ENCODE data around the gene BTN1A1. TPM values are rescaled to one million over a fixed set of nuclear protein-coding genes. Genes with fewer than 3 reads are reported as not detected.

BTN1A1 gene
- total and polyA plus RNA-seq, 12 donors: not detected

DNA sequence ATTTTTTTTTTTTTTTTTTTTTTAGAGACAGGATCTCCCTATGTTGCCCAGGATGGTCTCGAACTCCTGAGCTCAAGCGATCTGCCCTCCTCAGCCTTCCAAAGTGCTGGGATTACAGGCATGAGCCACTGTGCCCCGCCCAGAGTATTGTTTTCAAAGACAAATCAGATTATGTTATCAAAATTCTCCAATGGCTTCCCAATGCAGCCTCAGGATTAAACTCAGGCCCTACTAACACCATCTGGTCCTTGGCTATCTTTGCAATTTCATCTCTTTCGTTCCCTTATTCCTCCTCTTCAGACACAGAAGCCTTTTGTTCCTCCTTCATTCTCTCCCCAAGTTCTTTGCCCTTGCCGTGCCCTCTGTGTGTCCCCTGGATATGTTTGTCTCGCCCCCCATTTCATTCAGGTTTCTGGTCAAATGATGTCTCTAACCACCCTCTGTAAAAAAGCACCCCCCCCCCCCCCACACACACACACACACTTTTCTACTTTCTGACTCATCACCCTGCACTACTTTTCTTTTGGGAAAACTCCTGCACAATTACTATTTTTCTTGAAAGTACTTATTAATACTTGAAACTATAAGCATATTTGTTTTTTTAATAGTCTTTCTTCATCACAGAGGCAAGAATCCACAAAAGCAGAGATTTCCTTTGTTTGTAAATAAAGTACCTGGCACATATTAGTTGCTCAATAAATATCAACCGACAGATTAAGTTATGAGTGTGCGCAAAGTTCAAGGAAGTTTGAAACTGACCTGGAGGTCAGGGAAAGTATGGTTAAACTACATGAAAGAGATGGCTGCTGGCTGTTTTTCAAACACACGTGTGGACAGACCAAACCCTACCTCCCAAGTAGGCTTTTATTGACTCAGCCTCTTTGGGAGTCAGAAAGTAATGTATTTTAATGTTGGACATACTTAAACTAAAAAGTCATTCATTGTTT lies 16.7 kb downstream of the BTN1A1 start:
- Histone ChIP-seq H3K9me3 (no peaks in the 10 kb centered on the region), H3K4me1 (peaks cover 0 to 8% (median 5%) of the 10 kb centered on the region in 9 donors), H3K36me3 (no peaks in the 10 kb centered on the region), H3K27ac (no peak overlapping the region), H3K27me3 (no peaks in the 10 kb centered on the region), H3K4me3 (no peak overlapping the region)
- ATAC-seq (no peak), DNase-seq (no peak)
- WGBS, 2 donors: 82 to 85% methylated on average over 9 of the region's 9 CpGs
- TF ChIP-seq, protein P1, sequence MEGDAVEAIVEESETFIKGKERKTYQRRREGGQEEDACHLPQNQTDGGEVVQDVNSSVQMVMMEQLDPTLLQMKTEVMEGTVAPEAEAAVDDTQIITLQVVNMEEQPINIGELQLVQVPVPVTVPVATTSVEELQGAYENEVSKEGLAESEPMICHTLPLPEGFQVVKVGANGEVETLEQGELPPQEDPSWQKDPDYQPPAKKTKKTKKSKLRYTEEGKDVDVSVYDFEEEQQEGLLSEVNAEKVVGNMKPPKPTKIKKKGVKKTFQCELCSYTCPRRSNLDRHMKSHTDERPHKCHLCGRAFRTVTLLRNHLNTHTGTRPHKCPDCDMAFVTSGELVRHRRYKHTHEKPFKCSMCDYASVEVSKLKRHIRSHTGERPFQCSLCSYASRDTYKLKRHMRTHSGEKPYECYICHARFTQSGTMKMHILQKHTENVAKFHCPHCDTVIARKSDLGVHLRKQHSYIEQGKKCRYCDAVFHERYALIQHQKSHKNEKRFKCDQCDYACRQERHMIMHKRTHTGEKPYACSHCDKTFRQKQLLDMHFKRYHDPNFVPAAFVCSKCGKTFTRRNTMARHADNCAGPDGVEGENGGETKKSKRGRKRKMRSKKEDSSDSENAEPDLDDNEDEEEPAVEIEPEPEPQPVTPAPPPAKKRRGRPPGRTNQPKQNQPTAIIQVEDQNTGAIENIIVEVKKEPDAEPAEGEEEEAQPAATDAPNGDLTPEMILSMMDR (IDR thresholded peaks at IDR 0.05): no peak
- intact Hi-C loops (cut with DNase I): loop anchor here in 2 of 10 donors (5.0 kb wide), 1 partner anchor 39 kb away; no protein-coding TSS in a partner anchor

GRCh38 chr6:26519359-26519758 lies 19.3 kb downstream of the BTN1A1 start:
- no peaks in the 10 kb centered on the region for H3K27me3 ChIP-seq
- intact Hi-C loops (cut with DNase I): loop anchor here in 2 of 10 donors (5.0 kb wide), 1 partner anchor 42 kb away; no protein-coding TSS in a partner anchor
- DNase-seq (no peak), ATAC-seq (no peak)
- H3K4me1 ChIP-seq: peaks cover 0 to 32% (median 12%) of the 10 kb centered on the region in 9 donors
- no peaks in the 10 kb centered on the region for H3K36me3 ChIP-seq
- H3K9me3 ChIP-seq: no peaks in the 10 kb centered on the region
- no peak overlapping the region for H3K27ac ChIP-seq
- TF ChIP-seq, protein P1 (IDR thresholded peaks at IDR 0.05): no peak
- WGBS, 2 donors: 95 to 96% methylated on average over 2 of the region's 2 CpGs
- no peak overlapping the region for H3K4me3 ChIP-seq

- TF ChIP-seq, protein P1 (IDR thresholded peaks at IDR 0.05): no peak
- no peaks in the 10 kb centered on the region for H3K9me3 ChIP-seq
- peak overlapping the region; percentile 78 to 99 (median 95) for H3K27ac ChIP-seq
- intact Hi-C loops (cut with DNase I): loop anchor here in 6 of 10 donors (2.0 to 10.0 kb wide), 5 partner anchors 16 to 176 kb away; no protein-coding TSS in a partner anchor
- no peaks in the 10 kb centered on the region for H3K27me3 ChIP-seq
- H3K4me3 ChIP-seq: peak overlapping the region in 9 of 10 donors; percentile 30 to 70 (median 58)
- peak; percentile 59 to 69 for DNase-seq
- H3K4me1 ChIP-seq: peaks cover 0 to 32% (median 12%) of the 10 kb centered on the region in 9 donors
- H3K36me3 ChIP-seq: no peaks in the 10 kb centered on the region
- WGBS, 2 donors: 15 to 16% methylated on average over 20 to 21 of the region's 21 CpGs
- peak; percentile 22 to 51 (median 48) for ATAC-seq
These were observed 20.2 kb downstream of the BTN1A1 start for GRCh38 chr6:26520237-26520849.
